ENCODE measurements around the gene AKAP13. TPM values are rescaled to one million over a fixed set of nuclear protein-coding genes. Genes with fewer than 3 reads are reported as not detected.

AKAP13 gene
- total RNA-seq, 1 donor from 2014 or later = 114 TPM

DNA sequence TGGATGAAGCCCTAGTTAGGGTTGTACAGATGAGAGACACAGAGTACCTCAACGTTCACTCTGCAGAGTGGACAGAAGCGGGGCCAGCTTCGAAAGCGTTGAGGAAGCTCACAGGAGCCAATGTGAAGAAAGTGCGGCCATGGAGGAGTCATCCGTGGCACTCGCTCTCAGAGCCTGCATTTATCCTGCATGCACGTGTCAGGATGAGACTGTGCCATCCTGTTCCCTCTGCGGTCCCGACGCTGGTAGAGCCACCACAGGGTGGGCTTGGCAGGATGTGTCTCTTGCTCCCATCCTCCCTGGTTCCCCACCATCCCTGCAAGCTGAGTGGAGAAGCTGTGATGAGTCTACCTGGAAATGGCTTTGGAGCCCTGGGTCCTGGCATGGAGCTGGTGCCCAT is 375.1 kb downstream of the AKAP13 start:
- DNase-seq (ENCODE audit: low spot score, unreplicated experiment) = no peak
- no peak overlapping the region for H3K4me3 Mint-ChIP-seq (ENCODE audit: low read depth)
- H3K9me3 Mint-ChIP-seq (ENCODE audit: low read depth) = no peaks in the 10 kb centered on the region

DNA sequence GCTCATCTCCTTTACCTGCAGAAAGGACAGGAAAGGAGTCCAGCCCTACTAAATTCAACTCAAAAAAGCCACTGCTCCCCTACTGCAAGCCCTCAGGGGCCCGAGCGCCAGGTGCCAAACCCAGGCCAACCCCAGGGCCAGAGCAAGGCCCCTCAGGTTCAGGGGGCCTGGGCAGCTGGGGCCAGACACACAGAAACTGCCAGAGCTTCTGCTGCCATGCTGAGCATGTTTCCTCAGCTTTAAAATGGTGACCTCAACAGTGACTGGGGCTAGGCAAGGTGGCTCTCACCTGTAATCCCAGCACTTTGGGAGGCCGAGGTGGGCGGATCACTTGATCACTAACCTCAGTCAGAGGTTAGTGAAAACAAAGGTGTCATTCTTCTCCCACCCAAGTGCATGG is 375.5 kb downstream of the AKAP13 start:
- Mint-ChIP-seq H3K4me3 (ENCODE audit: low read depth) (no peak overlapping the region), H3K9me3 (ENCODE audit: low read depth) (no peaks in the 10 kb centered on the region), H3K36me3 (ENCODE audit: insufficient read depth) (peaks cover 11% of the 10 kb centered on the region), H3K27me3 (no peaks in the 10 kb centered on the region), H3K4me1 (ENCODE audit: low read depth) (no peaks in the 10 kb centered on the region), H3K27ac (no peak overlapping the region)
- no peak for DNase-seq (ENCODE audit: low spot score, unreplicated experiment)
- TF ChIP-seq, protein P1, sequence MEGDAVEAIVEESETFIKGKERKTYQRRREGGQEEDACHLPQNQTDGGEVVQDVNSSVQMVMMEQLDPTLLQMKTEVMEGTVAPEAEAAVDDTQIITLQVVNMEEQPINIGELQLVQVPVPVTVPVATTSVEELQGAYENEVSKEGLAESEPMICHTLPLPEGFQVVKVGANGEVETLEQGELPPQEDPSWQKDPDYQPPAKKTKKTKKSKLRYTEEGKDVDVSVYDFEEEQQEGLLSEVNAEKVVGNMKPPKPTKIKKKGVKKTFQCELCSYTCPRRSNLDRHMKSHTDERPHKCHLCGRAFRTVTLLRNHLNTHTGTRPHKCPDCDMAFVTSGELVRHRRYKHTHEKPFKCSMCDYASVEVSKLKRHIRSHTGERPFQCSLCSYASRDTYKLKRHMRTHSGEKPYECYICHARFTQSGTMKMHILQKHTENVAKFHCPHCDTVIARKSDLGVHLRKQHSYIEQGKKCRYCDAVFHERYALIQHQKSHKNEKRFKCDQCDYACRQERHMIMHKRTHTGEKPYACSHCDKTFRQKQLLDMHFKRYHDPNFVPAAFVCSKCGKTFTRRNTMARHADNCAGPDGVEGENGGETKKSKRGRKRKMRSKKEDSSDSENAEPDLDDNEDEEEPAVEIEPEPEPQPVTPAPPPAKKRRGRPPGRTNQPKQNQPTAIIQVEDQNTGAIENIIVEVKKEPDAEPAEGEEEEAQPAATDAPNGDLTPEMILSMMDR (IDR thresholded peaks at IDR 0.05; ENCODE audit: unreplicated experiment) = no peak

More for the DNA sequence above, 375.1 kb downstream of the AKAP13 start:
- H3K27me3 Mint-ChIP-seq = no peaks in the 10 kb centered on the region
- no peaks in the 10 kb centered on the region for H3K4me1 Mint-ChIP-seq (ENCODE audit: low read depth)
- TF ChIP-seq, protein P1 (IDR thresholded peaks at IDR 0.05; ENCODE audit: unreplicated experiment) = no peak
- H3K27ac Mint-ChIP-seq = no peak overlapping the region
- peaks cover 11% of the 10 kb centered on the region for H3K36me3 Mint-ChIP-seq (ENCODE audit: insufficient read depth)

DNA sequence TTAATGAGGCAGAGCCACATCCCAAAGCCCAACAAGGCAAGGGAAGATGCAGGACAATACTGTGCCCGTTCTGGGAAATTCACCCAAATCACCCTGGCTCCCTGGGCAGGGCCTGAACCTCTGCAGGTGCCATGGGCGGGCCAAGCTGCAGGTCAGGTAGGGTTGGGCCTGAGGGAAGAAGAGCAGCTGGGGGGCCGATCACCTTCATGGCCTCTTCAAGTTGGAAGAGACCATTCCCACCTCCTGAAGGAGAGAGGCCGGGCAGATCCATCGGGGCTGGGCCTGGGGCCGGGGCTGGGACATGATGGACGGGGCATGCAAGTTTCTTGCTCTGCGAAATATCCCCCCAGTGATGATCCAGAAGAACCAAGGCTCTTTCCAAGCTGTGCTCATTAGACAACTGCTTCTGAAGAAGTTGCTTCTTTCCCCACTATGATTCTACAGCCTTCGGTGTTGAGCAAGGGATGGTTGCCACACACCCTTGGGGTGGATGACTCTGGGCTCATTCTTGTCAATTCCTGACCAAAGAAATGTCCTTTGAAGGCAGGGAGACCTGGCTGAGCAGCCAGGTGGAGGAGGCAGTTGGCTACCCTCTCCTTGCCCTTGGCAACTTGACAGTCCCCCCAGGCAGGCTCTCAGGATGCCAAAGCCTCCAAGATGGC is 376.1 kb downstream of the AKAP13 start:
- no peaks in the 10 kb centered on the region for H3K27me3 Mint-ChIP-seq
- H3K9me3 Mint-ChIP-seq (ENCODE audit: low read depth) = no peaks in the 10 kb centered on the region
- H3K27ac Mint-ChIP-seq = no peak overlapping the region
- TF ChIP-seq, protein P1 (IDR thresholded peaks at IDR 0.05; ENCODE audit: unreplicated experiment) = no peak
- peaks cover 11% of the 10 kb centered on the region for H3K36me3 Mint-ChIP-seq (ENCODE audit: insufficient read depth)
- DNase-seq (ENCODE audit: low spot score, unreplicated experiment) = no peak
- H3K4me1 Mint-ChIP-seq (ENCODE audit: low read depth) = no peaks in the 10 kb centered on the region
- no peak overlapping the region for H3K4me3 Mint-ChIP-seq (ENCODE audit: low read depth)

DNA sequence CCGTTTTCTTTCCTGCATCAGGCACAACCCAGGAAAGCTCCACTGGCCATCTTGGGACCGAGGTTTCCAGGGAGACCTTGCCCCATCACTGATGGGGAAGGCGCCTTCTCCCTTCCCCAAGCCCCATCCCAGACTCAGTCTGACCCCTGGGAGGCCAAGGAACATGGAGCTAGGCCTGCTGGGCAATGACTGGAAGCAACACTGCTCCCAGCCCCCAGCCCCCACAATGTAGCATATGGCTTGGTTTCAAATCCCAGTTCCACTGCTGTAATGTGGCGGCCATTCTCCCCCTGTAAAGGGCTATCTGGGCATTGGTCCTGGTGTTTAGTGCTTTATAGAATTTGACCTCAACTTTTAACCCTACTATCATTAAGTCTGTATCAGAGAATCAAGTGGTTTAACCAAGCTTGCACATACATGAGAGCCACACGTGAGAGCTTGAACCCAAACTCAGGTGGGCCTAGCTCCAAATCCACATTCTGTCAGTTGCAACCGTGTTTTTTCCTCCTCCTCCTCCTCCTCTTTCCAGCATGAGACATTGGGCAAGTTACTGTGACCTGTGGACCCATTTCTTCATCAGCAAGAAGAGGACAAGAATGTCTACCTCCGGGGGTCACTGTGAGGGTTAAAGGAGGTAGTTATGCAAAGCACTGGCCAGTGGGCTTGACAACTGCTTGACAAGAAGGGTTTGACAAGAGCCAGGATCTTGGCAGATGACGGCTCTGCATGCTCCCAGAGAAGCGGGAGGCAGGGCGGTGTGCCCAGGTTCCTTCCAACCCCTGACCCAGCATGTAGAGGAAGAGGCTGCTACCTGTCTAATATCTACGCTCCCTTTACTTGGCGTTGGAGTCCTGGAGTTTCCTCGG is 376.9 kb downstream of the AKAP13 start:
- TF ChIP-seq, protein P1 (IDR thresholded peaks at IDR 0.05; ENCODE audit: unreplicated experiment) = no peak
- Mint-ChIP-seq H3K4me1 (ENCODE audit: low read depth) (no peaks in the 10 kb centered on the region), H3K4me3 (ENCODE audit: low read depth) (no peak overlapping the region), H3K27me3 (no peaks in the 10 kb centered on the region), H3K9me3 (ENCODE audit: low read depth) (no peaks in the 10 kb centered on the region), H3K27ac (no peak overlapping the region), H3K36me3 (ENCODE audit: insufficient read depth) (peaks cover 11% of the 10 kb centered on the region)
- no peak for DNase-seq (ENCODE audit: low spot score, unreplicated experiment)

DNA sequence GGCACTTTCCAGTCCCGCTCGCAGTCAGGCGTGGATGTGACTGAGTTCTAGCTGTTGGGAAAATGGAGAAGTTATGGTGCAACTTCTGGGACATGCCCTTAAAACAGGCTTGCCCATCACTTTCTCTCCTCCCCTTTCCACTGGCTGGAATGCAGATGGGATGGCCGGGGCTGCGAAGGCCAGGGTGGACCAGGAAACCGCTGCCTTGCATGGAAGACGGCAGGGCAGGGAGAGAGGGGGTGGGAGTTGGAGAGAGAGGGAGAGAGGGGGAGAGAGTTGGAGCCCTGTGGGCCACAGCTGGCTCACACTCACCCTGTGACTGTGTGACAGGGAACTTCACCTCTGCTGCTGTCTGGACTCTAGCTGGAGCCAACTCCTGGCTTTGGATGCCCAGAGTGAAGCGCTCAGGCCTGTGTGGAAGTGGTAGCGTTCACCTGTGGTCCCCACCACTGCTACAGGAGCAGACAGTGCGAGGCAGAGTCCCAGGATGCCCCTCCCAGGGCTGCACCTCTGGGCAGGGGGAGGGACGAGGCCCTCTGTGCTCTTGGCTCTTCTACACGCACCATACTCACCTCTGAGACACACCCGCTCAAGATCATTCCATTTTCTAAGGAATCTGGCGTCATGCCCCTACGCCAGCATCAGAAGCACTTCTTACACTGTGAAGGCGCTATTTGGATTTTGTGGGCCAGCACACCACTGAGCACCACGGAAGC is 377.7 kb downstream of the AKAP13 start:
- H3K9me3 Mint-ChIP-seq (ENCODE audit: low read depth) = no peaks in the 10 kb centered on the region
- no peak overlapping the region for H3K4me3 Mint-ChIP-seq (ENCODE audit: low read depth)
- H3K36me3 Mint-ChIP-seq (ENCODE audit: insufficient read depth) = peaks cover 9% of the 10 kb centered on the region
- H3K4me1 Mint-ChIP-seq (ENCODE audit: low read depth) = no peaks in the 10 kb centered on the region
- no peaks in the 10 kb centered on the region for H3K27me3 Mint-ChIP-seq
- TF ChIP-seq, protein P1 (IDR thresholded peaks at IDR 0.05; ENCODE audit: unreplicated experiment) = no peak
- no peak for DNase-seq (ENCODE audit: low spot score, unreplicated experiment)
- H3K27ac Mint-ChIP-seq = no peak overlapping the region

All from progenitor cell of endocrine pancreas (in vitro differentiated cells).